K562 (cell line): ENCODE results near the gene UGP2. TPM values are rescaled to one million over a fixed set of nuclear protein-coding genes. Genes with fewer than 3 reads are reported as not detected.

Experiments
- ATAC-seq: fragments of 200-7000 bp; cut with Tn5 transposase; 3 replicates; pipeline ENCODE4 v1.9.1; 2020; ENCODE audit warnings: moderate library complexity
- BruUV-seq: library from RNA; stranded (reverse); fragments of 400-500 nt; replicated peaks from 2 replicates; lab custom pipeline; 2021; lab: Mats Ljungman, UMichigan
- CTCF ChIA-PET: fragments of 300-600 bp; formaldehyde crosslinking; extraction: SDS; loops from one replicate; lab custom pipeline; 2021; ENCODE audit warnings: low intra/inter-chr PET ratio; lab: Yijun Ruan, JAX
- POLR2A ChIA-PET: fragments of 300-600, 350-650 bp; sonication (Branson Sonifier 250); formaldehyde crosslinking; extraction: SDS; loops from one replicate; lab custom pipeline; 2021; ENCODE audit warnings: antibody characterized with exemption, inconsistent platforms; lab: Yijun Ruan, JAX
- DNase-seq, 4 experiments: peaks; one replicate each; pipeline versions ENCODE4 v3.0.0 to v3.0.0-alpha.2; 2011 to 2018; ENCODE audit warnings: low spot score in 3 of 4, mixed read lengths in 3 of 4; ENCODE audit errors: extremely low read depth in 1 of 4
- FAIRE-seq: peaks from 2 replicates; lab custom pipeline; 2011; peaks lifted over from hg19 to GRCh38; lab: Jason Lieb, UNC
- H2AFZ ChIP-seq: 2 replicates; pipeline ENCODE4 v1.6.0; 2011; ENCODE audit warnings: low read depth, low read length, control low read depth, inconsistent platforms
- H3K27ac ChIP-seq: fragments of 200-600 bp; 3 replicates; pipeline ENCODE4 v1.8.0; 2011; ENCODE audit warnings: low read depth, mild to moderate bottlenecking, control low read depth, inconsistent platforms, low read length, moderate library complexity, mixed read lengths; ENCODE audit errors: extremely low read depth
- H3K27me3 ChIP-seq, 2 experiments: fragments of 300-600 bp in 1 of 2; 2 replicates in 1 of 2; 3 replicates in 1 of 2; pipeline versions ENCODE4 v1.6.0 to v1.8.0; 2011; ENCODE audit warnings: inconsistent platforms in 2 of 2, low read length in 2 of 2, mild to moderate bottlenecking in 1 of 2, mixed read lengths in 1 of 2, moderate library complexity in 1 of 2; ENCODE audit not compliant: control insufficient read depth in 2 of 2, insufficient read depth in 2 of 2
- H3K36me3 ChIP-seq: fragments of 300-600 bp; 3 replicates; pipeline ENCODE4 v1.8.0; 2011; ENCODE audit warnings: mild to moderate bottlenecking, low read length, inconsistent platforms; ENCODE audit not compliant: control insufficient read depth, insufficient read depth
- H3K4me1 ChIP-seq, 2 experiments: fragments of 200-600 bp in 1 of 2; replicated peaks in 1 of 2; 2 replicates in 1 of 2; 3 replicates in 1 of 2; pipeline versions ENCODE4 v1.5.1 to v1.8.0; 2011; ENCODE audit warnings: inconsistent platforms in 2 of 2, low read length in 2 of 2, mild to moderate bottlenecking in 1 of 2, mixed read lengths in 1 of 2, moderate library complexity in 1 of 2; ENCODE audit not compliant: control insufficient read depth in 2 of 2, insufficient read depth in 2 of 2
- H3K4me2 ChIP-seq: 2 replicates; pipeline ENCODE4 v1.6.1; 2011; ENCODE audit warnings: low read length, control low read depth, inconsistent platforms, mixed read lengths; ENCODE audit not compliant: insufficient read depth
- H3K4me3 ChIP-seq: fragments of 200-600 bp; sonication (generic), shearing (Covaris generic); 2 replicates; pipeline ENCODE4 v1.5.1; 2016; ENCODE audit warnings: control low read depth, inconsistent platforms
- H3K79me2 ChIP-seq: fragments of 200-600 bp; 3 replicates; pipeline ENCODE4 v1.8.0; 2011; ENCODE audit warnings: low read length, inconsistent platforms; ENCODE audit not compliant: control insufficient read depth, insufficient read depth
- H3K9ac ChIP-seq, 2 experiments: 2 replicates each; pipeline versions ENCODE4 v1.6.0 to v1.6.1; 2011; ENCODE audit warnings: low read depth in 2 of 2, low read length in 2 of 2, control low read depth in 1 of 2, inconsistent platforms in 1 of 2, mild to moderate bottlenecking in 1 of 2, mixed read lengths in 1 of 2; ENCODE audit not compliant: insufficient read depth in 1 of 2
- H3K9me1 ChIP-seq: one replicate; pipeline ENCODE4 v1.6.0; 2011; ENCODE audit warnings: inconsistent platforms, mild to moderate bottlenecking, low read length, moderate library complexity; ENCODE audit not compliant: control insufficient read depth, insufficient read depth
- H3K9me3 ChIP-seq: replicated peaks from 2 replicates; pipeline ENCODE4 v1.5.1; 2011; ENCODE audit warnings: low read depth, low read length, inconsistent platforms; ENCODE audit not compliant: control insufficient read depth, insufficient read depth
- H4K20me1 ChIP-seq: replicated peaks from 2 replicates; pipeline ENCODE4 v1.6.1; 2011; ENCODE audit warnings: low read length, inconsistent platforms, mixed read lengths; ENCODE audit not compliant: control insufficient read depth, insufficient read depth
- BRF1 ChIP-seq: IDR thresholded peaks from 3 replicates; pipeline ENCODE4 v1.6.1; 2011; ENCODE audit warnings: borderline replicate concordance, mild to moderate bottlenecking; ENCODE audit not compliant: insufficient read length; ENCODE audit errors: extremely low read depth
- ETS2 ChIP-seq: IDR thresholded peaks from 2 replicates; pipeline ENCODE4 v1.6.1; 2016; ENCODE audit warnings: borderline replicate concordance, missing genetic modification characterization, mild to moderate bottlenecking, moderate library complexity, missing compliant biosample characterization; ENCODE audit not compliant: poor library complexity, severe bottlenecking
- FUS ChIP-seq: fragments of 200-400 bp; formaldehyde crosslinking; optimal IDR thresholded peaks from 2 replicates; pipeline ENCODE3; 2017; ENCODE audit warnings: low read depth, low read length
- HMG20B ChIP-seq: fragments of 250-450 bp; sonication (Bioruptor Pico); IDR thresholded peaks from 2 replicates; pipeline ENCODE4 v1.5.0; 2021; ENCODE audit warnings: mild to moderate bottlenecking
- HNRNPL ChIP-seq: fragments of 200-400 bp; formaldehyde crosslinking; IDR thresholded peaks from 2 replicates; pipeline ENCODE4 v1.6.1; 2017; ENCODE audit warnings: low read depth, mild to moderate bottlenecking, low read length
- IRF9 ChIP-seq: fragments of 450-650 bp; IDR thresholded peaks from 2 replicates; pipeline ENCODE4 v1.6.1; 2016; ENCODE audit warnings: missing biosample characterization, missing genetic modification characterization
- MCM3 ChIP-seq: fragments of 450-650 bp; IDR thresholded peaks from 2 replicates; pipeline ENCODE4 v1.6.1; 2016
- NCOA2 ChIP-seq, 2 experiments: fragments of 450-650 bp; IDR thresholded peaks; 2 replicates each; pipeline ENCODE4 v1.6.1; 2018; ENCODE audit warnings: mild to moderate bottlenecking in 2 of 2, moderate library complexity in 1 of 2; ENCODE audit not compliant: partially characterized antibody in 2 of 2
- SIX5 ChIP-seq, 2 experiments: IDR thresholded peaks; 2 replicates each; pipeline ENCODE4 v1.6.1; 2011; ENCODE audit warnings: low read length in 2 of 2, borderline replicate concordance in 1 of 2, low read depth in 1 of 2, mild to moderate bottlenecking in 1 of 2, moderate library complexity in 1 of 2; ENCODE audit not compliant: insufficient read depth in 1 of 2
- STAT6 ChIP-seq: sonication (generic); formaldehyde crosslinking; IDR thresholded peaks from 2 replicates; pipeline ENCODE4 v1.8.1; 2023; ENCODE audit warnings: mild to moderate bottlenecking, missing genetic modification reagents
- ZNF695 ChIP-seq: fragments of 450-650 bp; formaldehyde crosslinking; IDR thresholded peaks from 2 replicates; pipeline ENCODE4 v1.4.0; 2020; ENCODE audit warnings: mild to moderate bottlenecking, moderate library complexity
- WGBS: fragments of 100-300 bp; shearing (Covaris generic); methylation state at CpG from one replicate; pipeline ENCODE4 v1.1.6; 2016; ENCODE audit warnings: low coverage, mixed read lengths; ENCODE audit not compliant: insufficient coverage; ENCODE audit errors: missing lambda C conversion rate; 5-methylcytosine and 5-hydroxymethylcytosine counted together
- in situ Hi-C: fragments of 300-500 bp; cut with MboI; formaldehyde crosslinking; loops from 4 replicates; pipeline ENCODE4 v1.15.0; 2018; ENCODE audit warnings: inconsistent platforms, mixed read lengths
- intact Hi-C: fragments of 100-400 bp; cut with micrococcal nuclease; formaldehyde crosslinking; loops from 2 replicates; pipeline ENCODE4 v1.14.2; 2022
- polyA plus RNA-seq, 8 experiments: library from polyadenylated mRNA; depleted of rRNA in 4 of 8; stranded (reverse) in 5 of 8; unstranded in 3 of 8; fragments of >200 nt; fragmentation: Nextera tagmentation in 2 of 8; fragmentation: Illumina TruSeq in 1 of 8; extraction: Ambion mirVana in 2 of 8; extraction: Trizol in 1 of 8; gene quantifications; 2 replicates each; pipeline versions ENCODE4 v1.2.1 to v1.2.3, GENCODE V29; 2011 to 2014; ENCODE audit warnings: inconsistent platforms in 1 of 8, missing spikeins in 1 of 8
- total RNA-seq, 7 experiments: library from RNA; depleted of rRNA in 6 of 7; stranded (reverse); fragments of >200 nt in 6 of 7; fragmentation: Illumina TruSeq in 2 of 7; extraction: Trizol in 2 of 7; gene quantifications; 2 replicates each; pipeline versions ENCODE4 v1.2.1 to v1.2.3, GENCODE V29; 2011 to 2021; ENCODE audit warnings: low replicate concordance in 1 of 7

UGP2 gene
- total and polyA plus RNA-seq, 9 of the 15 experiments (the other 6 are each of a cell fraction or from before 2014, with no cell fraction given): 25.2 to 69.3 (median 58.9) TPM

- CTCF ChIA-PET: no interaction called here
- H4K20me1 ChIP-seq: no peaks in the 10 kb centered on the region
- POLR2A ChIA-PET: interaction anchor here (0.9 to 1.4 kb wide), 2 partner anchors 10 to 23 kb away, joined by 4 to 6 read pairs; no protein-coding TSS in a partner anchor
- H3K4me1 ChIP-seq: no peaks in the 10 kb centered on the region
- FAIRE-seq: no peak
- no peaks in the 10 kb centered on the region for H3K27me3 ChIP-seq
- TF ChIP-seq ZNF695 (CRISPR knock-in tag) (no peak), MCM3 (no peak), HNRNPL (no peak), STAT6 (no peak), ETS2 (tag) (no peak), SIX5 (IDR thresholded peaks at IDR 0.05; ENCODE audit: borderline replicate concordance in 1 of 2, insufficient read depth in 1 of 2, low read depth in 1 of 2, low read length in 2 of 2) (no peak), NCOA2 (IDR thresholded peaks at IDR 0.05; ENCODE audit: partially characterized antibody in 2 of 2) (no peak), HMG20B (CRISPR knock-in tag) (no peak), FUS (no peak), IRF9 (tag) (no peak), BRF1 (no peak)
- TF ChIP-seq, all 486 proteins: peak for 0
- Histone ChIP-seq H3K9ac (no peak overlapping the region), H3K4me3 (no peak overlapping the region), H3K36me3 (peaks cover 64% of the 10 kb centered on the region), H3K9me3 (no peaks in the 10 kb centered on the region), H2AFZ (no peak overlapping the region), H3K27ac (no peak overlapping the region), H3K4me2 (no peak overlapping the region), H3K79me2 (no peaks in the 10 kb centered on the region), H3K9me1 (no peaks in the 10 kb centered on the region)
- no peak for DNase-seq
- in situ Hi-C loops: loop anchor here (5.0 kb wide), 1 partner anchor 166 kb away; no protein-coding TSS in a partner anchor
- 100% methylated on average over 1 of the region's 1 CpG for WGBS
- intact Hi-C loops: no loop called here
- ATAC-seq: no peak
- no TSS peak for BruUV-seq
These were observed 22.0 kb downstream of the UGP2 start for GRCh38 chr2:63863707-63864106.
